RWPE1 (cell line): ENCODE results near the gene DSTN.

ENCODE experiments used
- CTCF ChIA-PET: fragments of 350-600 bp; sonication (Branson Sonifier 250); formaldehyde crosslinking; extraction: SDS; loops from one replicate; lab custom pipeline; 2021; lab: Yijun Ruan, JAX
- POLR2A ChIA-PET: fragments of 400-600 bp; formaldehyde crosslinking; extraction: SDS; loops from one replicate; lab custom pipeline; 2020; ENCODE audit warnings: antibody characterized with exemption; ENCODE audit not compliant: low non-redundant PET; lab: Yijun Ruan, JAX
- DNase-seq: peaks from one replicate; pipeline ENCODE4 v3.0.0; 2012; ENCODE audit warnings: low spot score
- H3K27ac ChIP-seq: fragments of 450-650 bp; 2 replicates; pipeline ENCODE4 v1.5.1; 2017
- CTCF ChIP-seq: fragments of 450-650 bp; conservative IDR thresholded peaks from 2 replicates; pipeline ENCODE4 v1.5.1; 2017; ENCODE audit warnings: low read depth, mild to moderate bottlenecking

Gene DSTN

GRCh38 chr20:17534077-17534476 lies 35.8 kb upstream of the DSTN start:
- POLR2A ChIA-PET = no interaction called here
- no peak for DNase-seq
- CTCF ChIA-PET = interaction anchor here (1.1 kb wide), 1 partner anchor 8 kb away, joined by 3 read pairs; no protein-coding TSS in a partner anchor
- no peak overlapping the region for H3K27ac ChIP-seq
- TF ChIP-seq CTCF = no peak

- peak; percentile 88 for TF ChIP-seq CTCF
- peak; percentile 94 for DNase-seq
- CTCF ChIA-PET = interaction anchor here (0.6 to 1.7 kb wide), 14 partner anchors 14 to 142 kb away, joined by 3 to 12 read pairs (median 4); no protein-coding TSS in a partner anchor
- H3K27ac ChIP-seq = no peak overlapping the region
- POLR2A ChIA-PET = no interaction called here
These were observed 32.9 kb upstream of the DSTN start for GRCh38 chr20:17536944-17537444.

GRCh38 chr20:17537959-17538358 lies 31.9 kb upstream of the DSTN start:
- ChIA-PET CTCF (no interaction called here), POLR2A (no interaction called here)
- H3K27ac ChIP-seq = no peak overlapping the region
- no peak for DNase-seq
- TF ChIP-seq CTCF = no peak

- DNase-seq = no peak
- no peak overlapping the region for H3K27ac ChIP-seq
- POLR2A ChIA-PET = no interaction called here
- TF ChIP-seq CTCF = no peak
- CTCF ChIA-PET = no interaction called here
These were observed 31.2 kb upstream of the DSTN start for GRCh38 chr20:17538517-17539170.

- no peak for TF ChIP-seq CTCF
- no peak for DNase-seq
- no peak overlapping the region for H3K27ac ChIP-seq
- CTCF ChIA-PET = interaction anchor here (1.5 kb wide), 1 partner anchor 15 kb away, joined by 5 read pairs; no protein-coding TSS in a partner anchor
- POLR2A ChIA-PET = no interaction called here
These were observed 28.3 kb upstream of the DSTN start for GRCh38 chr20:17541596-17541995.

- DNase-seq = no peak
These were observed 27.9 kb upstream of the DSTN start for GRCh38 chr20:17541996-17542395.

More at GRCh38 chr20:17541996-17542395, 27.9 kb upstream of the DSTN start:
- no peak for TF ChIP-seq CTCF
- CTCF ChIA-PET = interaction anchor here (0.9 to 1.5 kb wide), 2 partner anchors 8 to 15 kb away, joined by 3 to 5 read pairs; no protein-coding TSS in a partner anchor
- H3K27ac ChIP-seq = no peak overlapping the region
- POLR2A ChIA-PET = no interaction called here
